Muscle of leg (tissue), 11 donors: ENCODE measurements around the gene ZNF18. TPM values are rescaled to one million over a fixed set of nuclear protein-coding genes. Genes with fewer than 3 reads are reported as not detected.

Experiments
- DNase-seq: peaks from one replicate; pipeline ENCODE4 v3.0.0; 2013
- H3K27ac ChIP-seq: one replicate; pipeline ENCODE4 v1.5.1; 2013; ENCODE audit warnings: mild to moderate bottlenecking, low read length, control low read depth
- H3K27me3 ChIP-seq: one replicate; pipeline ENCODE4 v1.6.1; 2013; ENCODE audit warnings: low read length; ENCODE audit not compliant: control insufficient read depth, insufficient read depth
- H3K36me3 ChIP-seq: one replicate; pipeline ENCODE4 v1.6.1; 2013; ENCODE audit warnings: low read length; ENCODE audit not compliant: control insufficient read depth, insufficient read depth
- H3K4me1 ChIP-seq: one replicate; pipeline ENCODE4 v1.6.1; 2013; ENCODE audit warnings: low read length; ENCODE audit not compliant: control insufficient read depth, insufficient read depth
- H3K4me3 ChIP-seq: one replicate; pipeline ENCODE4 v1.5.1; 2013; ENCODE audit warnings: low read length, control low read depth
- H3K9me3 ChIP-seq: replicated peaks from 2 replicates; pipeline ENCODE4 v1.6.1; 2013; ENCODE audit warnings: low read depth, low read length; ENCODE audit not compliant: control insufficient read depth
- WGBS: methylation state at CpG from one replicate; pipeline ENCODE4 v1.1.5; 2013; ENCODE audit warnings: missing lambda C conversion rate; ENCODE audit not compliant: insufficient coverage; 5-methylcytosine and 5-hydroxymethylcytosine counted together
- polyA plus RNA-seq, 8 donors: library from polyadenylated mRNA; unstranded; fragments of 120-200 nt; gene quantifications; one replicate each; pipeline versions ENCODE4 v1.2.1 to v1.2.3, GENCODE V29; 2013; ENCODE audit warnings: inconsistent platforms in 1 of 8, low replicate concordance in 1 of 8; ENCODE audit not compliant: insufficient read length in 8 of 8, insufficient read depth in 1 of 8
- total RNA-seq: library from RNA; stranded (reverse); fragments of 120-200 nt; gene quantifications from one replicate; pipeline ENCODE4 v1.2.4, GENCODE V29; 2013

The ZNF18 gene
- total and polyA plus RNA-seq, 9 donors = 5.7 to 9.8 (median 7.1) TPM

GRCh38 chr17:12027658-12028057, 30.4 kb upstream of the ZNF18 start:
- H3K4me3 ChIP-seq = no peak overlapping the region
- no peaks in the 10 kb centered on the region for H3K27me3 ChIP-seq
- H3K27ac ChIP-seq = no peak overlapping the region
- H3K4me1 ChIP-seq = peaks cover under 1% of the 10 kb centered on the region
- WGBS = no CpG with 5 or more reads among the region's 1 CpG
- no peaks in the 10 kb centered on the region for H3K36me3 ChIP-seq
- no peaks in the 10 kb centered on the region for H3K9me3 ChIP-seq
- no peak for DNase-seq

- no CpG with 5 or more reads among the region's 1 CpG for WGBS
- DNase-seq = no peak
- no peaks in the 10 kb centered on the region for H3K9me3 ChIP-seq
Measured at GRCh38 chr17:12024327-12024726, 27.1 kb upstream of the ZNF18 start.

GRCh38 chr17:12022310-12022709, 25.0 kb upstream of the ZNF18 start:
- peaks cover 2% of the 10 kb centered on the region for H3K27me3 ChIP-seq
- no peak overlapping the region for H3K4me3 ChIP-seq
- WGBS = 71% methylated on average over 1 of the region's 2 CpGs
- peaks cover 11% of the 10 kb centered on the region for H3K4me1 ChIP-seq
- H3K27ac ChIP-seq = no peak overlapping the region
- no peaks in the 10 kb centered on the region for H3K36me3 ChIP-seq
- DNase-seq = no peak
- H3K9me3 ChIP-seq = no peaks in the 10 kb centered on the region

More at GRCh38 chr17:12024327-12024726, 27.1 kb upstream of the ZNF18 start:
- Histone ChIP-seq H3K4me3 (no peak overlapping the region), H3K27me3 (peaks cover 1% of the 10 kb centered on the region), H3K36me3 (no peaks in the 10 kb centered on the region), H3K27ac (no peak overlapping the region), H3K4me1 (peaks cover 11% of the 10 kb centered on the region)

GRCh38 chr17:12021623-12022140, 24.4 kb upstream of the ZNF18 start:
- Histone ChIP-seq H3K36me3 (no peaks in the 10 kb centered on the region), H3K9me3 (no peaks in the 10 kb centered on the region), H3K4me3 (peak overlapping the region; percentile 64), H3K27ac (peak overlapping the region; percentile 17), H3K27me3 (peaks cover 2% of the 10 kb centered on the region), H3K4me1 (peaks cover 11% of the 10 kb centered on the region)
- 0% methylated on average over 1 of the region's 3 CpGs for WGBS
- peak; percentile 22 for DNase-seq

- H3K4me3 ChIP-seq = peak within 1 kb of the TSS; percentile 64
- peak within 1 kb of the TSS; percentile 35 for H3K27ac ChIP-seq
- WGBS = under 1% methylated on average over 123 of the region's 123 CpGs
- H3K4me1 ChIP-seq = peaks cover 11% of the 10 kb centered on the region
- peak; percentile 95 for DNase-seq
- no peaks in the 10 kb centered on the region for H3K36me3 ChIP-seq
- peaks cover 2% of the 10 kb centered on the region for H3K27me3 ChIP-seq
- H3K9me3 ChIP-seq = no peaks in the 10 kb centered on the region
Measured at GRCh38 chr17:12020642-12021622, 23.7 kb upstream of the ZNF18 start, which contains the start of gene MAP2K4. TSS of gene MAP2K4 (plus strand) at chr17:12020877. CDS start at chr17:12020887, 10 bp downstream.

- no peak overlapping the region for H3K4me3 ChIP-seq
- H3K36me3 ChIP-seq = no peaks in the 10 kb centered on the region
- no peak overlapping the region for H3K27ac ChIP-seq
- WGBS = 88% methylated on average over 5 of the region's 5 CpGs
- no peaks in the 10 kb centered on the region for H3K4me1 ChIP-seq
- no peaks in the 10 kb centered on the region for H3K9me3 ChIP-seq
- DNase-seq = no peak
- no peaks in the 10 kb centered on the region for H3K27me3 ChIP-seq
Measured at GRCh38 chr17:12007466-12007865, 10.2 kb upstream of the ZNF18 start.

GRCh38 chr17:11999696-12000095, 2.4 kb upstream of the ZNF18 start:
- 92% methylated on average over 4 of the region's 5 CpGs for WGBS
- H3K9me3 ChIP-seq = no peaks in the 10 kb centered on the region
- H3K36me3 ChIP-seq = no peaks in the 10 kb centered on the region
- no peak overlapping the region for H3K4me3 ChIP-seq
- H3K4me1 ChIP-seq = peaks cover 6% of the 10 kb centered on the region
- H3K27ac ChIP-seq = no peak overlapping the region
- DNase-seq = no peak
- no peaks in the 10 kb centered on the region for H3K27me3 ChIP-seq

GRCh38 chr17:11997972-11998233, 628 bp upstream of the ZNF18 start:
- H3K9me3 ChIP-seq = no peaks in the 10 kb centered on the region
- no peak for DNase-seq
- H3K4me3 ChIP-seq = peak overlapping the region; percentile 71
- 27% methylated on average over 3 of the region's 4 CpGs for WGBS
- peak overlapping the region; percentile 89 for H3K27ac ChIP-seq
- H3K27me3 ChIP-seq = no peaks in the 10 kb centered on the region
- H3K36me3 ChIP-seq = no peaks in the 10 kb centered on the region
- peaks cover 6% of the 10 kb centered on the region for H3K4me1 ChIP-seq

- Histone ChIP-seq H3K27me3 (no peaks in the 10 kb centered on the region), H3K9me3 (no peaks in the 10 kb centered on the region), H3K4me1 (peaks cover 6% of the 10 kb centered on the region), H3K36me3 (peaks cover 10% of the 10 kb centered on the region), H3K27ac (peak overlapping the region; percentile 88), H3K4me3 (peak overlapping the region; percentile 94)
- DNase-seq = peak; percentile 67
- WGBS = 0% methylated on average over 3 of the region's 14 CpGs
Measured at GRCh38 chr17:11996722-11997146, 541 bp downstream of the ZNF18 start.

GRCh38 chr17:11991461-11991860, 5.8 kb downstream of the ZNF18 start:
- DNase-seq = no peak
- Histone ChIP-seq H3K4me3 (no peak overlapping the region), H3K27me3 (no peaks in the 10 kb centered on the region), H3K27ac (no peak overlapping the region), H3K36me3 (peaks cover 29% of the 10 kb centered on the region), H3K9me3 (no peaks in the 10 kb centered on the region), H3K4me1 (no peaks in the 10 kb centered on the region)
- WGBS = no CpG with 5 or more reads among the region's 4 CpGs
